CD4-positive, alpha-beta T cell treated with Interleukin-4 for 1 hour (primary cell): ENCODE data around the gene HDAC11.
"Not testable (repeated sequence)": the region's sequence is repeated elsewhere in the genome, so short reads cannot be mapped to it uniquely, and the experiment has no call there.

Source experiments
- DNase-seq, 2 donors: peaks; one replicate each; pipeline ENCODE4 v3.0.0-alpha.2; 2020 to 2022

Gene HDAC11

GRCh38 chr3:13493867-13494441, 13.8 kb downstream of the HDAC11 start:
- no peak for DNase-seq

DNA sequence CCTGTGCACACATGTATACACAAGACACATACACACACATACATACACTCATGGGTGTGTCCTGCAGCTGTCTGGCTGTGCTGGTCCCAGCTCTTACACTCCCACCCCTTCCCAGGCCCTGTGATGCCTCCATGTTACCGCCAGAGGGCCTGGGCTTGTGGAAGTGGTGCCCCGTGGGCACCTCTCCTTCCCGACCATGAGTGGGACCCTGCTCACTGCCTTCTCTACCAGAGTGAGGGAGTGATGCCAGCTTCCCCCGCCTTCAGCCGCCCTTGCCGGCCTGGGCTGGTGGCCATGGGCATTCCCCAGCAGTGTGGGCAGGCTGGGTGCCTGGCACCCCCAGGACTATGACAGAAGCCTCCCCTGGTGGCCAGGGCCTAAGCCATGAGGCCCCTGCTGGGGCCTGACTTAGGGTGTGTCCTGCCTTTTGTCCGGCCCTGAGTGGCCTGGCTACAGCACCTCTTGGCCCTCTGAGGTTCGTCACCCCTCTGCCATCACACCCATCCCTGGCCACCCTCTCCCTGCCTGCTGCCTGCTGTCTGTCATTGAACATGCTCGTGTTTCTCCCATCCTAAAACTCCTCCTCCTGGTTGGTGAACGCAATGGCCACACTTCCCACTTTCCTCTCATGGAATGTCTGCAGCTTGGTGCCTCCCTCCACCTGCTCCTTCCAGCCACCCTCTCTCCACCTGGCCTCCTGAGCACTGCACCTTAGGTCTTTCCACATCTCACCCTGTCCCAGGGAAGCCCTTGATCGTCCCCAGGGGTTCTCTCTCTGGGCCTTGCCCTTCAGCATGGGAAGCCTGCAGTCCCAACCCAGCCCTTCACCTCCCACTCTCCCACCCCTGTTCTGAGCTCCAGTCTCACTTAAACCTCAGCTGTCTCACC, 14.6 kb downstream of the HDAC11 start:
- DNase-seq = peak in 1 of 2 donors; percentile 17

DNA sequence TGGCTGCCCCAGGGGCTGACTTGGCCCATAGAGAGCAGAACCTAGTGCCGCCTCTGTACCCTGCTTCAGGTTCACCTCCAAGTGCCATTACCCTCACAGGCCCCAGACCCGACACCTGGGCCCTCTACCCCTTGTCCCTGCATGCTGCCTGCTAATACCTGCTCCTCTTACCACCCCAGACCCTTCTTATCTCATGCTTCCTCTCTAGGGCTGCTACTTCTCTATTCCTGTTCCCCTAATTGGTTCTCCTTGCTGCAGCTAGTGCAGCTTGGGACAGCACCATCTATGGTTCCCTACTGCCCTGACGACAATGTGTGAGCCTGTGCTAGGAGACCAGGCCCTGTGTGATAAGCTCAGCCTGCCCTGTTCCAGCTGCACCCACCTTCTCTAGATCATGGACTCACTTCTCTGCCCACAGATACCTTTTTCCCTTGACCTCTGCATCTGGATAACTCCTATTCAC, 15.3 kb downstream of the HDAC11 start:
- DNase-seq = no peak

- DNase-seq = peak; percentile 67 to 70
These were observed 16.0 kb downstream of the HDAC11 start for GRCh38 chr3:13495921-13496723.

DNA sequence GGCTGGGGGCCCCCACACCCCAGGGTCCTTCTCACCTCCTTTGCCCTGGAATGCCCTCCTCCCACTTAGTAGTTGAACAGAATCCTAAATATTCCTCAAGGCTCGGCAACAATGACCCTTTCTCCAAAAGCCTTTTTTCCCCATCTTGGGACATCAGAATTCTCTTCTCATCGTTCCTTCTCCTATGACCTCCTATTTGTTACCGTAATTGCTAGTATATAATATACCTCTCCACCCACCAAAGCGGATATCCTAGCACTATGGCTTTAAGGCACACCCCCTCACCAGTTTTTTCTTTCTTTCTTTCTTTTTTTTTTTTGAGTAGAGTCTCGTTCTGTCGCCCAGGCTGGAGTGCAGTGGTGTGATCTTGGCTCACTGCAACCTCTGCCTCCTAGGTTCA, 16.8 kb downstream of the HDAC11 start:
- DNase-seq = no peak

DNA sequence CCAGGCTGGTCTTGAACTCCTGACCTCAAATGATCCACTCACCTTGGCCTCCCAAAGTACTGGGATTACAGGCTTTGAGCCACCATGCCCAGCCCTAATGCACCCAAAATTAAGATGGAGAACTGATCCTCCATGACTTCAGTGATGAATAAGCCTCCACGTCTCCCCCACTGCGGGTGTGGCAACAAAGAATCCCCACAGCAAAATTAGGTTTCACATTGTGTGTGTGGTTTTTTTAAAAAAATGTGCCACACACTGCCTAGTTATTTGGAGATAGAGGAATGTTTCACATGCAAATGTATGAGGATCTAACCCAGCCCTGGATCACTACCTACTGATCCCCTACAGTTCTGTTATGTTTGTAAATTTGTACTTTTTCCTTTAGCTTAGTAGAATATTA, 17.3 kb downstream of the HDAC11 start:
- DNase-seq = no peak

DNA sequence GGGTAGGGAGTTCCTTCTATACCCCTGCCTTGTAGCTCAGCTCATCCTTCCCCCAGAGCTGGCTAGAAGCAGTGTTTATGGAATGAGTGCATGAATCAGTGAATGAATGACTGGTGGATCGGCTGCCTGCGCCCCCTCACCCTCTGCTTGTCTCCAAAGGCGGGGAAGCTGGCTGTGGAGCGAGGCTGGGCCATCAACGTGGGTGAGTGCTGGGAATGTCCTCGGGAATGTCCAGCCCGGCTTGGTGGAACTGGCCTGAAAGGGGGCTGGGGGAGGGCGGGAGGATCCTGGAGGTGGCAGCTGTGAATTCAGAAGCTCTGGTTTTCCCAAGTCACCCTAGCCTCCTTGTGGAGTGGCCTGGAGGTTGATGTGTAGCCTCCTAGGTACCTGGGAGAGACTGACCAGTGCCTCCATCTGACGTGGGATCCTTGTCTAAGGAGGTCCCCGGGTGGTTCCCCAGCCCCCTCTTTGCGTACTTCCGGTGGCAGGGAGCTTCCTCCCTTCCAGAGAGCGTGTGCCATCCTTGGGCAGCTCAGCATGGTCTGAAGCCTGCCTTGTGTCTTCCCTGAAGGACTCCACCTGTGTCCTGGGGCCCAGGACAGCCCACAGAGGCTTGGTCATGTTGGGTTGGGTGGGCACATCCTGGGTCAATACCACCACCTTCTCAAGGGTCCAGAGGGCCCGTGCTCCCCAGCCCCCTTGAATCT, 18.4 kb downstream of the HDAC11 start:
- no peak for DNase-seq

DNA sequence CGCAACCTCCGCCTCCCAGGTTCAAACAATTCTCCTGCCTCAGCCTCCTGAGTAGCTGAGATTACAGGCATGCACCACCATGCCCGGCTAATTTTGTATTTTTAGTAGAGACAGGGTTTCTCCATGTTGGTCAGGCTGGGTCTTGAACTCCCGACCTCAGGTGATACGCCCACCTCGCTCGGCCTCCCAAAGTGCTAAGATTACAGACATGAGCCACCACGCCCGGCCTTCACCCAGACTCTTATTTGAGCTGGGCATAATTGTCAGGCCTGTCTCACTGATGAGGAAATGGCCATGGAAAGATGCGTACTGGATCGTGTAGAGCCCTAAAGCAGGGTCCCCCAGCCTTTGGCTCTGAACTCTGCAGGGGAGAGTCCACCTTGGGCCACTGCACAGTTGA, 19.1 kb downstream of the HDAC11 start:
- not testable (repeated sequence) for DNase-seq

DNA sequence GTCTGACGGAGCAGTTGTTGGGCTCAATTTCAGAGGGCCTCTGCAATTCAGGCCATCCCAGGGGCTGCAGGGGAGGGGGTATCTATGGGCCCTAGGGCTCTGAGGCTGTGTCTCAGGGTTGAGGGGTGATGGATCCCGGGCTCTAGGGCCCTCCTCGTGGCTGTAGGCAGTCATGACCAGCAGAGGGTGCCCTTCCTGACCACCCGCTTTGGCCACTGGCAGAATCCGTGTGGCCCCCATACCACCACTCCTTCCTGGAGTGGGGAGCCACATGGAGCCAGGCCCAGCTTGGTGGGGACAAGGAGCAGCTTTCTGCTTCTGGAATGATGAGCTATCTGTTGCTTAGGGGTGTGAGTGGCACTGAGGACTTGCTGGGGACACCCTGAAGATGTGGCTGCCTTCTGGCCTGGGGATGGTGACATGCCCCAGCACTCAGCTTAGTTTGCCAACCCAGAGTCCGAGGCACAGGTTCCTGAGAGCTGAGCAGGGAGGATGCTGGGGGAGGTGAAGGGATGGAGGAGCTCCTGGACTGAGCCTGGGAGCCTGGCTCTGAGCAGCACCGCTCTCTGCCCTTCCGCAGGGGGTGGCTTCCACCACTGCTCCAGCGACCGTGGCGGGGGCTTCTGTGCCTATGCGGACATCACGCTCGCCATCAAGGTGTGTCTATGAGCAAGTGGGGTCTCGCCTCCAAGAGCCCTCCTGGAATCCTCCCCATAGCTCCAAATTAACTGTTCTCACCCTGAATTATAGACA, 20.2 kb downstream of the HDAC11 start:
- no peak for DNase-seq

- no peak for DNase-seq
These were observed 20.9 kb downstream of the HDAC11 start for GRCh38 chr3:13501056-13501455.

GRCh38 chr3:13501521-13501920, 21.4 kb downstream of the HDAC11 start:
- DNase-seq = no peak

DNA sequence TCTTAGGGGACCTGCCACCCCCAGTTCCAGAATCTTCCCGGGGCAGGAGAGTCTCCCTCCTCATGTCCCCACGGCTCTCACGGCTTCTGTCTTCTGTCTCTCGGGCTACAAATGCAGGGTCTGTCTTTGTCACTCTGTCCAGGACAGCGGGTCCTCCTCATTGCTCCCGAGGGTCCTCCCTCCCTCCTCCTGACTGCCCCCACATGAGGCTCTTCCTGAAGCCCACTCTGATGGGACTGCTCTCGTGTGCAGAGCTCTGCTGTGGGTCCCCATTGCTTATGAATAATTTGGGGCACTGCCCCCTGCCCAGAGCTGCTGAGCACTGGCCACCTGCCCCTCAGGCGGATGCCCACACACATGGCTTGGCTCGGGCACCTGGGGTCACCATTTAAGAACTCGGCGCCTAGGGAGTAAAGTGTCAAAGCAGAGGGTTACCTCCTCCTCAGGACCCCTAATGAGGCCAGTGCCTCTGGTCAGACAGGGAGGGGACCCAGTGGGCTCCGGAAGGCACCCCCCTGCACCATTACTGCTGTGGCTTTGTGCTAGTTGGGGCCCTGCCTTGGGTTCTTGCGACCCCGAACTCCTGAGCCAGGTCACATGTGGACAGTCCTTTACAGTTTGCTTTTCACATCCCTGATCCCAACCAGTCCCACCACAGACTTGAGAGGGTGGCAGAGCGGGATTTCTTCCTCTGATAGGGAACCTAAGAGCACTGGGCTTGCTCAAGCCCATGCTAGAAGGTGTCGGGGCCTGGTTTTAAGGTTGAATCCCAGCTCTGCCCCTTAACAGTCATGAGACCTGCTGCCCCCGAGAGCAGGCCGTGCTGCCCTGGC, 22.1 kb downstream of the HDAC11 start:
- no peak for DNase-seq

- no peak for DNase-seq
These were observed 22.6 kb downstream of the HDAC11 start for GRCh38 chr3:13502791-13503060.

DNA sequence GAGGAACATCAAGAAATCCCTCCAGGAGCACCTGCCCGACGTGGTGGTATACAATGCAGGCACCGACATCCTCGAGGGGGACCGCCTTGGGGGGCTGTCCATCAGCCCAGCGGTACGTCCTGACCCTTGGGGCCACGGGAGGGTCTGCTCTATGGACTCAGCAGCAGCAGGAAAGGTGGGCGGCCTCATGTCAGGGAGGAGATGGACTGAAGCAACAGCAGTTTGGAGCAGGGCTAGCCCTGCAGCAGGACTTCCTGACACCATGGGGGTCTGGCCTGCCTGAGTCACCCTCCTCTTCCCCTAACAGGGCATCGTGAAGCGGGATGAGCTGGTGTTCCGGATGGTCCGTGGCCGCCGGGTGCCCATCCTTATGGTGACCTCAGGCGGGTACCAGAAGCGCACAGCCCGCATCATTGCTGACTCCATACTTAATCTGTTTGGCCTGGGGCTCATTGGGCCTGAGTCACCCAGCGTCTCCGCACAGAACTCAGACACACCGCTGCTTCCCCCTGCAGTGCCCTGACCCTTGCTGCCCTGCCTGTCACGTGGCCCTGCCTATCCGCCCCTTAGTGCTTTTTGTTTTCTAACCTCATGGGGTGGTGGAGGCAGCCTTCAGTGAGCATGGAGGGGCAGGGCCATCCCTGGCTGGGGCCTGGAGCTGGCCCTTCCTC, 24.2 kb downstream of the HDAC11 start:
- DNase-seq = no peak

DNA sequence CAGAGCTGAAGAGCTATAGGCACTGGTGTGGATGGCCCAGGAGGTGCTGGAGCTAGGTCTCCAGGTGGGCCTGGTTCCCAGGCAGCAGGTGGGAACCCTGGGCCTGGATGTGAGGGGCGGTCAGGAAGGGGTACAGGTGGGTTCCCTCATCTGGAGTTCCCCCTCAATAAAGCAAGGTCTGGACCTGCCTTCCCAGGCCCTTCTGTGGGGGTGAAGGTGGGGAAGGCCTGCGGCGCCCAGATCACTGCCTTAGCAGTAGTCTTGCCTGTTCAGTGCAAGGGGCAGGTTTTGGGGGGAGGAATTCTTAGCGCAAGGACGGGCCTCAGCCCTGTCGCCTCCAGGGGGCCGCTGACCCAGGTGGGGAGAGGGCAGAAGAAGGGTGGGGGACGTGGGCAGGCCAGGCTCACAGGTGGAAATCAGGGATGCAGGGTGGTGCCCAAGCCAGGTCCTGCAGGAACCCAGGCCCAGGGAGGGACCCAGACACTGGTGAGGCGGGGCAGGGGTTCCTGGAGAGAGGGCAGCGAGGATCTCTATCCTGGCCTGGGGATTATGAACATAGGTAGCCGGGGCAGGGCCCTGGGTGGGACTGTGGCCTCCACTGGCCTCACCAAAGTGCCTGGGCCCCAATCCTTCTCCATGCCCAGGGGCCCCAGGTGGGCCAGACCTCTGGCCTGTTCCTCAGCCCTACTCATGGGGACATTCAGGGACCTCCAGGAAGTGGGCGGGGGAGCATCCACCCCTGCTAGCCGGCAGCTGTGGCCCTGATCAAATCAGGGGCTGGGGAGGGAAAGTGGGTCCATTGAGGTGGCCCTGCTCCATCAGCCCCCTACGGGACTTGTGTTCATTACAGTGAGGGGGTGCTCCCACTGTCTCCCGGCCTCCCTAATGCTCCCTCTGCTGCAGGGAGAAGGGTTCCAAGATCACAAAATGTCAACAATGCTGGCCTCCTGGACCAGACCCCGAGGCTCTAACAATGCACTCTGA, 25.3 kb downstream of the HDAC11 start:
- DNase-seq = no peak

DNA sequence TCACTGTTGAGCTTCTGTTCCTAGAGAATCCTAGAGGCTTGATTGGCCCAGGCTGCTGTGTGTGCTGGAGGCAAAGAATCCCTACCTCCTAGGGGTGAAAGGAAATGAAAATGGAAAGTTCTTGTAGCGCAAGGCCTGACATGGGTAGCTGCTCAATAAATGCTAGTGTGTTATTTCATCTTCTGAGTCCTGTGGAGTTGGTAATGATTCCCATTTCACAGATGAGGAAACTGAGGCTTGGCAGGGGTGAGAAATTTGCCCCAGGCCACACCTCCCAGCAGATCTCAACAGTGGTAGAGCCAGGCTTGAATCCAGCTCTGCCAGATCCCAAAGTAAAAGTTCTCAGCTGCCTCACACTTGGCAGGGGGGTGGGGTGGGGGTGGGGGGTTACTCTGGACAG, 26.1 kb downstream of the HDAC11 start:
- no peak for DNase-seq

DNA sequence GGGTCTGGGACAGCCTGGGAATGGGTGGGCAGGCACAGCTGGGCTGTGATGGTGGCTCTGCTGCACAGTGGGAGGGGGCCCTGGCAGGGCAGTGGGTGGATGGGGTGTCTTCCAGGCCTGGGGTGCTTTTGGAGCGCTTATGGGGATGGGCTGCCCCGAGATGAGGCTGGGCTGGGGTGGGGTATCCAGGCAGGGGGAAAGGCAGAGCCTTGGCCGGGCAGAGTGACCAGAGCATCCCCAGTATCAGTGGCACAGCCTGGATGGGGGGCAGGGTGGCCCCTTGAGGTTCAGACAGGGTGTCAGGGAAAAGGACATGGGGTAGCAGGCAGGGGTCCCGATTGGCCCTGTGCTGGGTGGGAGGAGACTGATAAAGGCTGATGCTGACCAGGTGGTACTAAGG, 26.6 kb downstream of the HDAC11 start:
- DNase-seq = no peak

DNA sequence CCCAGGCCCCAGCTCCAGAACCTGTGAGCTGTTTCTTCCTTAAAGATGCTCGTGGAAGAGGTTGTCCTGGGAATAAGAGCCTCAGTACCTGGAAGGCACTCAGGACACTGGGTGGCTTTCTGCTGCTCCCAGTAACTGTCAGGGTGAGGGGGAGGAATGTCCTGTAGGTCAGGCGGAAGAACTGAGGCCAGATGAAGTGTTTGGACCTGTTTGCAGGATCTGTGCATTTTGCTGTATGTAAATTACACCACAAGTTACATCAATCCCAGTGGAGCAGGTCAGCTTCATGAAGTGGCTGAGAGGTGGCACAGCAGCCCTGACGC, 27.1 kb downstream of the HDAC11 start:
- DNase-seq = no peak

DNA sequence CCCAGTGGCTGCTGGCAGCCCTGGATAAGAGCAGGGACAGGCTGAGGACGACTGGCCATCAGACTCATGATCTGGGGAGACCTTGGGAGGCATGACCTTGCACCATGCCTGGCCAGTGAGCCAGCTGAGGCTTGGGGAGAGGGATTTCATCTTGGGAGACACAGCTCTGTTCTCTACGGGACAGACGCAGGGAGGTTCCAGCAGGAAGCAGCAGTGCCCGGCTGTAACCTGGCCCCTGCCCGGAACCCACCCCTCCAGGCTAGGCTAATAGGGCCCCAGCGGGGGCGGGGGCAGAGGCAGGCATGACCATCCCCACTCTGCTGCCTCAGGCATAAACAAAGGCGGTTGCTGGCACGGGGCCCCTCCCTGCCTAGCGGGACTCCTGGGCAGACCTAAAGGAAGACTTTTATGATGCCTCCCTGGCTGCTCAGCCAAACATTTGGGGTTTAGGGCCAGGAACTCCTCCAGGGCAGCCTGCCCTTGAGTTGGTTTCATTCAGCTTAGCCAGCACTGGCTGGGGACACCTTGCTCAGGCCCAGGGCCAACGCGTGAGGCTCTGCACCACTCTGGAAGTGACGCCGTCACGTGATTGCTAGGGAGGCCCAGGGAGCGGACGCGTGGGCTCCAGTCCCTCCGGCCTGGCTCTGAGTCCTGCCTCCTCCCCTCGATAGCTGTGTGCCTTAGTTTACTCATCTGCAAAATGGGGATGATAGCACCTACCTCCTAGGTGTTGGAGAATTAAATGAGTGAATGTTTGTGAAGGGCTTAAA, 27.6 kb downstream of the HDAC11 start:
- DNase-seq = no peak
